H1 (cell line): ENCODE data around the gene TMEM258.

Experiments used
- BRCA1 ChIP-seq: IDR thresholded peaks from 2 replicates; pipeline ENCODE4 v1.6.1; 2012; ENCODE audit warnings: low read depth, low read length, improper control_type of control experiment
- EZH2 ChIP-seq: fragments of 200-600 bp; sonication (generic); IDR thresholded peaks from 2 replicates; pipeline ENCODE4 v1.7.1; 2012; ENCODE audit warnings: low read depth, mild to moderate bottlenecking, moderate library complexity, low read length, inconsistent platforms; ENCODE audit not compliant: severe bottlenecking
- HDAC6 ChIP-seq: IDR thresholded peaks from one replicate; pipeline ENCODE4 v1.7.1; 2012; ENCODE audit warnings: low read depth, mild to moderate bottlenecking, inconsistent platforms, low read length, moderate library complexity
- JUN ChIP-seq: IDR thresholded peaks from 2 replicates; pipeline ENCODE4 v1.6.1; 2011; ENCODE audit warnings: low read depth, mild to moderate bottlenecking, improper control_type of control experiment, low read length
- MAX ChIP-seq: IDR thresholded peaks from 2 replicates; pipeline ENCODE4 v1.6.1; 2012; ENCODE audit warnings: inconsistent platforms
- POLR2A ChIP-seq, 2 experiments: IDR thresholded peaks; 1 replicate in 1 of 2; 2 replicates in 1 of 2; pipeline ENCODE4 v1.6.1; 2011; ENCODE audit warnings: low read depth in 2 of 2, low read length in 2 of 2, mild to moderate bottlenecking in 2 of 2; ENCODE audit errors: control extremely low read depth in 1 of 2
- SP2 ChIP-seq: IDR thresholded peaks from 2 replicates; pipeline ENCODE4 v1.6.1; 2012; ENCODE audit warnings: mild to moderate bottlenecking, low read length, inconsistent platforms
- SRF ChIP-seq: IDR thresholded peaks from 2 replicates; pipeline ENCODE4 v1.6.1; 2011; ENCODE audit warnings: mild to moderate bottlenecking, low read depth, low read length, moderate library complexity
- TF ChIP-seq, protein P1 (sequence below), 3 experiments: IDR thresholded peaks; 1 replicate in 2 of 3; 2 replicates in 1 of 3; pipeline versions ENCODE4 v1.5.1 to v1.6.1; 2011; ENCODE audit warnings: low read length in 3 of 3, mild to moderate bottlenecking in 3 of 3, inconsistent platforms in 2 of 3, low read depth in 1 of 3, moderate library complexity in 1 of 3; ENCODE audit not compliant: insufficient read depth in 1 of 3; ENCODE audit errors: control extremely low read depth in 1 of 3

DNA sequence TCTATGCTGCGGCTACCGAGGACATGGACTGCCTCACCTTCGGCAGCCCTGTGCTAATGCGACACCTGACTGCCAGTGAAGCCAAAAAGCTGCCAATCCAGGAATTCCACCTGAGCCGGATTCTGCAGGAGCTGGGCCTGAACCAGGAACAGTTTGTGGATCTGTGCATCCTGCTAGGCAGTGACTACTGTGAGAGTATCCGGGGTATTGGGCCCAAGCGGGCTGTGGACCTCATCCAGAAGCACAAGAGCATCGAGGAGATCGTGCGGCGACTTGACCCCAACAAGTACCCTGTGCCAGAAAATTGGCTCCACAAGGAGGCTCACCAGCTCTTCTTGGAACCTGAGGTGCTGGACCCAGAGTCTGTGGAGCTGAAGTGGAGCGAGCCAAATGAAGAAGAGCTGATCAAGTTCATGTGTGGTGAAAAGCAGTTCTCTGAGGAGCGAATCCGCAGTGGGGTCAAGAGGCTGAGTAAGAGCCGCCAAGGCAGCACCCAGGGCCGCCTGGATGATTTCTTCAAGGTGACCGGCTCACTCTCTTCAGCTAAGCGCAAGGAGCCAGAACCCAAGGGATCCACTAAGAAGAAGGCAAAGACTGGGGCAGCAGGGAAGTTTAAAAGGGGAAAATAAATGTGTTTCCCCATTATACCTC is 3.6 kb upstream of the TMEM258 start:
- TF ChIP-seq JUN (no peak), HDAC6 (no peak), BRCA1 (no peak), EZH2 (no peak), SRF (no peak), POLR2A (IDR thresholded peaks at IDR 0.05; ENCODE audit: control extremely low read depth in 1 of 2, low read depth in 2 of 2, low read length in 2 of 2) (no peak; a peak in 1 of 3 replicates), SP2 (no peak), MAX (no peak)
- TF ChIP-seq, protein P1, sequence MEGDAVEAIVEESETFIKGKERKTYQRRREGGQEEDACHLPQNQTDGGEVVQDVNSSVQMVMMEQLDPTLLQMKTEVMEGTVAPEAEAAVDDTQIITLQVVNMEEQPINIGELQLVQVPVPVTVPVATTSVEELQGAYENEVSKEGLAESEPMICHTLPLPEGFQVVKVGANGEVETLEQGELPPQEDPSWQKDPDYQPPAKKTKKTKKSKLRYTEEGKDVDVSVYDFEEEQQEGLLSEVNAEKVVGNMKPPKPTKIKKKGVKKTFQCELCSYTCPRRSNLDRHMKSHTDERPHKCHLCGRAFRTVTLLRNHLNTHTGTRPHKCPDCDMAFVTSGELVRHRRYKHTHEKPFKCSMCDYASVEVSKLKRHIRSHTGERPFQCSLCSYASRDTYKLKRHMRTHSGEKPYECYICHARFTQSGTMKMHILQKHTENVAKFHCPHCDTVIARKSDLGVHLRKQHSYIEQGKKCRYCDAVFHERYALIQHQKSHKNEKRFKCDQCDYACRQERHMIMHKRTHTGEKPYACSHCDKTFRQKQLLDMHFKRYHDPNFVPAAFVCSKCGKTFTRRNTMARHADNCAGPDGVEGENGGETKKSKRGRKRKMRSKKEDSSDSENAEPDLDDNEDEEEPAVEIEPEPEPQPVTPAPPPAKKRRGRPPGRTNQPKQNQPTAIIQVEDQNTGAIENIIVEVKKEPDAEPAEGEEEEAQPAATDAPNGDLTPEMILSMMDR (IDR thresholded peaks at IDR 0.05; ENCODE audit: control extremely low read depth in 1 of 3, insufficient read depth in 1 of 3, low read depth in 1 of 3, low read length in 3 of 3) = no peak
